ENCODE results near the gene MFN1. TPM values are rescaled to one million over a fixed set of nuclear protein-coding genes. Genes with fewer than 3 reads are reported as not detected.
A peak's percentile ranks its signal among the peaks of the same experiment; 100 is the strongest.

The MFN1 gene
- total RNA-seq, 1 donor from 2014 or later: 42.7 TPM

DNA sequence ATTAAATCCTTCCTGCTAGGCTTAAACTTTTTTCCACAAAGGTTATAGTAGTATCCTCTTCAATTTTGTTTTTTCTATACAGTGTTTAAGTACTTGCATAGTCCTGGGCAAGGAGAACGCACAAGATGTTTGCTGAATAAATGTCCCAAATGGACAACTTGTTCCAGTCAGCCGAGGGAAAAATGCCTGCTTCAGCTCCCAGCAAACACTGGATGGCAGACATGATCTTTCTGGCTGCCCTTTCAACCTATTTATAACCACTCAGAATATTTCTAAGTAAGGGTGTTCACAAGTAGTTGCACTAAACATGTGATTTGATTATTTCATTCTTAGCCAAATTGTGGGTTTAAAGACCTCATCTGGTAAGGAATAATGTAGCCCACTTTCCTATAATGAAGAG lies 74.0 kb downstream of the MFN1 start:
- Mint-ChIP-seq H3K36me3 (ENCODE audit: low read depth) (peaks cover 16% of the 10 kb centered on the region), H3K4me3 (no peak overlapping the region), H3K27ac (ENCODE audit: unreplicated experiment) (no peak overlapping the region), H3K4me1 (no peaks in the 10 kb centered on the region), H3K9me3 (no peaks in the 10 kb centered on the region), H3K27me3 (ENCODE audit: low read depth) (no peaks in the 10 kb centered on the region)
- no peak for DNase-seq (ENCODE audit: low read depth, low spot score)
- TF ChIP-seq, protein P1, sequence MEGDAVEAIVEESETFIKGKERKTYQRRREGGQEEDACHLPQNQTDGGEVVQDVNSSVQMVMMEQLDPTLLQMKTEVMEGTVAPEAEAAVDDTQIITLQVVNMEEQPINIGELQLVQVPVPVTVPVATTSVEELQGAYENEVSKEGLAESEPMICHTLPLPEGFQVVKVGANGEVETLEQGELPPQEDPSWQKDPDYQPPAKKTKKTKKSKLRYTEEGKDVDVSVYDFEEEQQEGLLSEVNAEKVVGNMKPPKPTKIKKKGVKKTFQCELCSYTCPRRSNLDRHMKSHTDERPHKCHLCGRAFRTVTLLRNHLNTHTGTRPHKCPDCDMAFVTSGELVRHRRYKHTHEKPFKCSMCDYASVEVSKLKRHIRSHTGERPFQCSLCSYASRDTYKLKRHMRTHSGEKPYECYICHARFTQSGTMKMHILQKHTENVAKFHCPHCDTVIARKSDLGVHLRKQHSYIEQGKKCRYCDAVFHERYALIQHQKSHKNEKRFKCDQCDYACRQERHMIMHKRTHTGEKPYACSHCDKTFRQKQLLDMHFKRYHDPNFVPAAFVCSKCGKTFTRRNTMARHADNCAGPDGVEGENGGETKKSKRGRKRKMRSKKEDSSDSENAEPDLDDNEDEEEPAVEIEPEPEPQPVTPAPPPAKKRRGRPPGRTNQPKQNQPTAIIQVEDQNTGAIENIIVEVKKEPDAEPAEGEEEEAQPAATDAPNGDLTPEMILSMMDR (conservative IDR thresholded peaks at IDR 0.05): peak; percentile 52

DNA sequence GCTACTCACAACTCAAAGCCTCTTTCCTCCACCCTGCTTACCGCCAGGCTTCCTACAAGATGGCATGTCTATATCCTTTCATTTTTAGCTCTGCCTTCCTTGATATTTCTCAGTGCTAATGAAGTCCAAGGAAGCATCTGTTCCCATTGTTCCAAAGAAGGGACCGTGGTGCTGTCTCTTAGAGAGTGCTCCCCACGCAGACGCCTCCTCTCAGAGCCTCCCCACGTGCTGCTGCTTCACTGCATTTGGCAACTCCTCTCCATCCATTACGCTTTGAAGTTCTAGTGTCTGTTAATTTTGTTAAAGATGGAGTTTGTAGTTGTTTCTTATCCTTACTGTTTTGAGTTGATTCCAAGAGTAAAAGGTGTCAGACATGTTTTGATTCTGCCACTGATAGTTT lies 77.6 kb downstream of the MFN1 start:
- no peaks in the 10 kb centered on the region for H3K27me3 Mint-ChIP-seq (ENCODE audit: low read depth)

DNA sequence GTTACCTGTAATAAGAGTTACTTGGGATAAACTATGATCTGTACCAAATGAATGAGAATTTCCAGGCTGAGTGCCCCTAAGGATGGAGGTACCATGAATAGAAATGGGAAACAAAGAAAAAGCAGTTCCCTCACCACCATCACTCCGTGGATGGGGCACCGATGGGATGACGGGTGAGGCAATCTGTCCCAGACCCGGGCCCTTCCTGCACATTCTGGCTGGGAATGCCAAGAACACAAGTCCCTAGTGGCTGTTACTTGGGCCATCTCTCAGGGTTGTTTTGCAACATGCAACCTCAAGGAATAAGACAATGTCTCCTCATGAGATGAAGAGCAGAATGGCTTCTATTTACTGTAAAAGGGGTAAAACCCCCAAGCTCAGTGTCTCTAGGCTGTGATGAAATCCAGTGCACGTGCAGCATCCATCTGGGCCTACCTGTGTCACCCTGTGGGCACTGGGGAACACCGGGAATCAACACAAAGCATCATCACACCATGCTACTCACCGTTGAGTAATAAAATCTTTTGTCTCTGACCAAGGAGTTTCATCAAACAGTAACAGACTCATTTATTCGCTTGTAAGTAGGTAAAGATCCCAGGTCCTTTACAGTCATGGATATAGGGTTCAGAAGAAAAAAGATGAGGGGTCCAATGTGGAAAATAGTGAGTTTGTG lies 81.5 kb downstream of the MFN1 start:
- Mint-ChIP-seq H3K27ac (ENCODE audit: unreplicated experiment) (peak overlapping the region; percentile 29), H3K9me3 (no peaks in the 10 kb centered on the region), H3K4me1 (peaks cover 19% of the 10 kb centered on the region), H3K4me3 (no peak overlapping the region), H3K27me3 (ENCODE audit: low read depth) (no peaks in the 10 kb centered on the region), H3K36me3 (ENCODE audit: low read depth) (peaks cover 11% of the 10 kb centered on the region)
- TF ChIP-seq, protein P1 (conservative IDR thresholded peaks at IDR 0.05): no peak
- no peak for DNase-seq (ENCODE audit: low read depth, low spot score)

More for the DNA sequence above, 77.6 kb downstream of the MFN1 start:
- Mint-ChIP-seq H3K9me3 (no peaks in the 10 kb centered on the region), H3K36me3 (ENCODE audit: low read depth) (peaks cover 13% of the 10 kb centered on the region), H3K4me3 (no peak overlapping the region), H3K27ac (ENCODE audit: unreplicated experiment) (no peak overlapping the region), H3K4me1 (no peaks in the 10 kb centered on the region)
- DNase-seq (ENCODE audit: low read depth, low spot score): no peak
- TF ChIP-seq, protein P1 (conservative IDR thresholded peaks at IDR 0.05): no peak

- Mint-ChIP-seq H3K4me3 (no peak overlapping the region), H3K36me3 (ENCODE audit: low read depth) (no peaks in the 10 kb centered on the region), H3K9me3 (no peaks in the 10 kb centered on the region), H3K27ac (ENCODE audit: unreplicated experiment) (no peak overlapping the region), H3K27me3 (ENCODE audit: low read depth) (no peaks in the 10 kb centered on the region), H3K4me1 (peaks cover 20% of the 10 kb centered on the region)
- no peak for DNase-seq (ENCODE audit: low read depth, low spot score)
- TF ChIP-seq, protein P1 (conservative IDR thresholded peaks at IDR 0.05): no peak
Observed at GRCh38 chr3:179430277-179430870, 82.9 kb downstream of the MFN1 start.

DNA sequence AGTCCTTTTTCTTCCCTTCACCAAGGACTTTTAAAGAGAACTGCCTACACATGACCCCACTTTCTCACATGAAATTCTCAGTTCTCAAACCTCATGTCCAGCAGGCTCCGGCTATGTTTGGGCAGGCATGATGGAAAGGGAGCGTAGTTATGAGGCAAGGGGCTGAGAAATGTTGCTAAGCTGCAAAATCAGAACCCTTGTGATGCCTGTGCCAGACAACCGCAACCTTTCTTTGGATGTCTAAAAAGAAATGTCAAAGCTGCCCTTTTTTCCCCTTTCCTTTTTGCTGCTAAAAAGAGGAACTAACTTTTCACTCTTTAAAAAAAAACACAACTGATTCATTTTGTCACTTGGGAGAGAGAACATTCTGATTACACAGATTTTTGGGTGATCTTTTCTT lies 84.5 kb downstream of the MFN1 start:
- Mint-ChIP-seq H3K27me3 (ENCODE audit: low read depth) (no peaks in the 10 kb centered on the region), H3K9me3 (no peaks in the 10 kb centered on the region), H3K4me1 (peaks cover 20% of the 10 kb centered on the region), H3K27ac (ENCODE audit: unreplicated experiment) (no peak overlapping the region), H3K4me3 (no peak overlapping the region), H3K36me3 (ENCODE audit: low read depth) (no peaks in the 10 kb centered on the region)
- TF ChIP-seq, protein P1 (conservative IDR thresholded peaks at IDR 0.05): no peak
- DNase-seq (ENCODE audit: low read depth, low spot score): no peak

Measured in neural crest cell (in vitro differentiated cells).